Measurements from ENCODE around the gene PPP1R1A.

GRCh38 chr12:54603173-54603814 lies 14.8 kb upstream of the PPP1R1A start:
- TF ChIP-seq POLR2AphosphoS5 (IDR thresholded peaks at IDR 0.05; ENCODE audit: low read depth, low read length) (no peak), POLR2A (IDR thresholded peaks at IDR 0.05; ENCODE audit: low read depth, low read length) (no peak)
